Activated CD4-positive, alpha-beta T cell treated with anti-CD3 and anti-CD28 coated beads for 36 hours (primary cell): Measurements from ENCODE around the gene FAM117B. TPM values are rescaled to one million over a fixed set of nuclear protein-coding genes. Genes with fewer than 3 reads are reported as not detected.

Experiments
- ATAC-seq: fragments of 200-7000 bp; cut with Tn5 transposase; one replicate; pipeline ENCODE4 v1.10.0; 2021; ENCODE audit warnings: mild to moderate bottlenecking, moderate library complexity
- CTCF ChIA-PET: fragments of 350-600 bp; sonication (Branson Sonifier 250); formaldehyde crosslinking; loops from one replicate; lab custom pipeline; 2021; ENCODE audit warnings: antibody characterized with exemption; lab: Charles Lee
- POLR2A ChIA-PET: fragments of 350-600 bp; sonication (Branson Sonifier 250); formaldehyde crosslinking; loops from one replicate; lab custom pipeline; 2021; ENCODE audit warnings: antibody characterized with exemption, inconsistent platforms; lab: Charles Lee
- DNase-seq: peaks from one replicate; pipeline ENCODE4 v3.0.0-alpha.2; 2020
- H3K27ac Mint-ChIP-seq: one replicate; pipeline ENCODE4 v1.8.0; 2021; ENCODE audit warnings: mixed read lengths
- H3K27me3 Mint-ChIP-seq: one replicate; pipeline ENCODE4 v1.8.0; 2021; ENCODE audit warnings: mixed read lengths
- H3K36me3 Mint-ChIP-seq: one replicate; pipeline ENCODE4 v1.8.0; 2021; ENCODE audit warnings: low read depth, mixed read lengths
- H3K4me1 Mint-ChIP-seq: one replicate; pipeline ENCODE4 v1.8.0; 2021; ENCODE audit warnings: mixed read lengths
- H3K4me3 Mint-ChIP-seq: one replicate; pipeline ENCODE4 v1.8.0; 2021; ENCODE audit warnings: mild to moderate bottlenecking, moderate library complexity, mixed read lengths
- H3K9me3 Mint-ChIP-seq: one replicate; pipeline ENCODE4 v1.8.0; 2021; ENCODE audit warnings: low read depth, mixed read lengths
- intact Hi-C, 2 experiments: fragments of 100-400 bp; cut with DNase I in 1 of 2; cut with micrococcal nuclease in 1 of 2; formaldehyde crosslinking; loops; one replicate each; pipeline versions ENCODE4 v1.14.2 to v1.15.1; 2022 to 2024; cut with DNase I, micrococcal nuclease
- total RNA-seq, 2 experiments: library from RNA; stranded (reverse); gene quantifications; one replicate each; pipeline ENCODE4 v1.2.3, GENCODE V29; 2021

FAM117B gene
- total RNA-seq, 2 experiments from 2014 or later: 15.3 to 16.6 TPM

GRCh38 chr2:202758128-202758527 lies 123.4 kb downstream of the FAM117B start:
- H3K4me1 Mint-ChIP-seq: peaks cover 44% of the 10 kb centered on the region
- CTCF ChIA-PET: interaction anchor here (1.6 kb wide), 1 partner anchor 11 kb away, joined by 4 read pairs; no protein-coding TSS in a partner anchor
- H3K9me3 Mint-ChIP-seq: peaks cover 4% of the 10 kb centered on the region
- intact Hi-C loops: no loop called here
- DNase-seq: no peak
- no peak for ATAC-seq
- no peaks in the 10 kb centered on the region for H3K27me3 Mint-ChIP-seq
- no peak overlapping the region for H3K4me3 Mint-ChIP-seq
- no peak overlapping the region for H3K27ac Mint-ChIP-seq
- H3K36me3 Mint-ChIP-seq: peaks cover 47% of the 10 kb centered on the region
- POLR2A ChIA-PET: interaction anchor here (0.6 to 1.1 kb wide), 2 partner anchors 22 to 1219 kb away, joined by 3 to 4 read pairs; no protein-coding TSS in a partner anchor

- no peak for ATAC-seq
- Mint-ChIP-seq H3K4me3 (no peak overlapping the region), H3K27ac (peak overlapping the region; percentile 14), H3K27me3 (no peaks in the 10 kb centered on the region), H3K4me1 (peaks cover 44% of the 10 kb centered on the region), H3K36me3 (peaks cover 47% of the 10 kb centered on the region), H3K9me3 (peaks cover 4% of the 10 kb centered on the region)
- intact Hi-C loops: no loop called here
- ChIA-PET CTCF (interaction anchor here (1.6 kb wide), 1 partner anchor 11 kb away, joined by 4 read pairs; no protein-coding TSS in a partner anchor), POLR2A (interaction anchor here (0.6 to 1.1 kb wide), 2 partner anchors 22 to 1219 kb away, joined by 3 to 4 read pairs; no protein-coding TSS in a partner anchor)
- DNase-seq: no peak
Measured at GRCh38 chr2:202758604-202759003, 123.8 kb downstream of the FAM117B start.

- Mint-ChIP-seq H3K9me3 (no peaks in the 10 kb centered on the region), H3K27me3 (no peaks in the 10 kb centered on the region), H3K36me3 (peaks cover 52% of the 10 kb centered on the region), H3K4me3 (no peak overlapping the region), H3K4me1 (peaks cover 42% of the 10 kb centered on the region), H3K27ac (peak overlapping the region; percentile 16)
- intact Hi-C loops: loop anchor here in 1 of 2 experiments (5.0 kb wide), 1 partner anchor 119 kb away; no protein-coding TSS in a partner anchor
- DNase-seq: no peak
- no peak for ATAC-seq
- ChIA-PET CTCF (no interaction called here), POLR2A (interaction anchor here (0.6 kb wide), 1 partner anchor 10 kb away, joined by 5 read pairs; no protein-coding TSS in a partner anchor)
Measured at GRCh38 chr2:202760848-202761247, 126.1 kb downstream of the FAM117B start.

GRCh38 chr2:202762556-202762955 lies 127.8 kb downstream of the FAM117B start:
- DNase-seq (no peak), ATAC-seq (peak; percentile 91)
- POLR2A ChIA-PET: interaction anchor here (0.6 to 1.2 kb wide), 2 partner anchors 11 to 22 kb away, joined by 3 read pairs; no protein-coding TSS in a partner anchor
- Mint-ChIP-seq H3K4me3 (peak overlapping the region; percentile 41), H3K27ac (peak overlapping the region; percentile 89), H3K4me1 (peaks cover 39% of the 10 kb centered on the region), H3K27me3 (no peaks in the 10 kb centered on the region), H3K36me3 (peaks cover 43% of the 10 kb centered on the region), H3K9me3 (no peaks in the 10 kb centered on the region)
- CTCF ChIA-PET: no interaction called here
- intact Hi-C loops: loop anchor here in 1 of 2 experiments (5.0 kb wide), 1 partner anchor 120 kb away; no protein-coding TSS in a partner anchor

GRCh38 chr2:202763916-202764315 lies 129.1 kb downstream of the FAM117B start:
- Mint-ChIP-seq H3K4me3 (no peak overlapping the region), H3K27me3 (no peaks in the 10 kb centered on the region), H3K4me1 (peaks cover 44% of the 10 kb centered on the region), H3K27ac (peak overlapping the region; percentile 89), H3K36me3 (peaks cover 41% of the 10 kb centered on the region), H3K9me3 (no peaks in the 10 kb centered on the region)
- DNase-seq (no peak), ATAC-seq (no peak)
- intact Hi-C loops: loop anchor here in 1 of 2 experiments (5.0 kb wide), 1 partner anchor 122 kb away; no protein-coding TSS in a partner anchor
- CTCF ChIA-PET: interaction anchor here (1.5 kb wide), 1 partner anchor 11 kb away, joined by 7 read pairs; no protein-coding TSS in a partner anchor
- POLR2A ChIA-PET: no interaction called here

GRCh38 chr2:202764991-202765390 lies 130.2 kb downstream of the FAM117B start:
- Mint-ChIP-seq H3K9me3 (no peaks in the 10 kb centered on the region), H3K27me3 (no peaks in the 10 kb centered on the region), H3K4me1 (peaks cover 44% of the 10 kb centered on the region), H3K4me3 (no peak overlapping the region), H3K36me3 (peaks cover 40% of the 10 kb centered on the region), H3K27ac (peak overlapping the region; percentile 21)
- ATAC-seq (no peak), DNase-seq (no peak)
- ChIA-PET POLR2A (no interaction called here), CTCF (interaction anchor here (0.6 to 1.5 kb wide), 3 partner anchors 10 to 283 kb away, joined by 3 to 7 read pairs (median 3); no protein-coding TSS in a partner anchor)
- intact Hi-C loops: loop anchor here in 1 of 2 experiments (5.0 kb wide), 1 partner anchor 123 kb away; no protein-coding TSS in a partner anchor

- Mint-ChIP-seq H3K36me3 (peaks cover 37% of the 10 kb centered on the region), H3K9me3 (no peaks in the 10 kb centered on the region), H3K27ac (no peak overlapping the region), H3K4me3 (no peak overlapping the region), H3K27me3 (no peaks in the 10 kb centered on the region), H3K4me1 (peaks cover 41% of the 10 kb centered on the region)
- POLR2A ChIA-PET: no interaction called here
- intact Hi-C loops: no loop called here
- DNase-seq (no peak), ATAC-seq (no peak)
- CTCF ChIA-PET: interaction anchor here (0.6 to 1.5 kb wide), 3 partner anchors 10 to 284 kb away, joined by 3 to 7 read pairs (median 3); no protein-coding TSS in a partner anchor
Measured at GRCh38 chr2:202765436-202765835, 130.7 kb downstream of the FAM117B start.

- ATAC-seq: no peak
- Mint-ChIP-seq H3K4me1 (peaks cover 19% of the 10 kb centered on the region), H3K27me3 (no peaks in the 10 kb centered on the region), H3K9me3 (no peaks in the 10 kb centered on the region), H3K4me3 (no peak overlapping the region), H3K36me3 (peaks cover 35% of the 10 kb centered on the region), H3K27ac (no peak overlapping the region)
- ChIA-PET POLR2A (no interaction called here), CTCF (no interaction called here)
- DNase-seq: no peak
- intact Hi-C loops: no loop called here
Measured at GRCh38 chr2:202768273-202768672, 133.5 kb downstream of the FAM117B start.

GRCh38 chr2:202769201-202769600 lies 134.4 kb downstream of the FAM117B start:
- H3K27ac Mint-ChIP-seq: no peak overlapping the region
- intact Hi-C loops: no loop called here
- no peaks in the 10 kb centered on the region for H3K9me3 Mint-ChIP-seq
- ATAC-seq (no peak), DNase-seq (no peak)
- ChIA-PET CTCF (interaction anchor here (1.1 to 1.2 kb wide), 2 partner anchors 10 to 99 kb away, joined by 4 read pairs; no protein-coding TSS in a partner anchor), POLR2A (no interaction called here)
- peaks cover 28% of the 10 kb centered on the region for H3K36me3 Mint-ChIP-seq
- H3K4me3 Mint-ChIP-seq: no peak overlapping the region
- no peaks in the 10 kb centered on the region for H3K27me3 Mint-ChIP-seq
- H3K4me1 Mint-ChIP-seq: peaks cover 12% of the 10 kb centered on the region

- H3K27me3 Mint-ChIP-seq: no peaks in the 10 kb centered on the region
- peaks cover 9% of the 10 kb centered on the region for H3K4me1 Mint-ChIP-seq
- no peak overlapping the region for H3K27ac Mint-ChIP-seq
- POLR2A ChIA-PET: no interaction called here
- CTCF ChIA-PET: interaction anchor here (1.0 to 1.7 kb wide), 2 partner anchors 183 to 197 kb away, joined by 3 to 7 read pairs; no protein-coding TSS in a partner anchor
- intact Hi-C loops: no loop called here
- ATAC-seq: no peak
- H3K36me3 Mint-ChIP-seq: peaks cover 29% of the 10 kb centered on the region
- DNase-seq: no peak
- H3K4me3 Mint-ChIP-seq: no peak overlapping the region
- H3K9me3 Mint-ChIP-seq: no peaks in the 10 kb centered on the region
Measured at GRCh38 chr2:202771336-202771735, 136.6 kb downstream of the FAM117B start.

- intact Hi-C loops: no loop called here
- peaks cover 9% of the 10 kb centered on the region for H3K4me1 Mint-ChIP-seq
- H3K4me3 Mint-ChIP-seq: no peak overlapping the region
- ChIA-PET CTCF (interaction anchor here (1.0 to 1.7 kb wide), 2 partner anchors 183 to 198 kb away, joined by 3 to 7 read pairs; no protein-coding TSS in a partner anchor), POLR2A (no interaction called here)
- H3K36me3 Mint-ChIP-seq: peaks cover 29% of the 10 kb centered on the region
- ATAC-seq (no peak), DNase-seq (no peak)
- no peaks in the 10 kb centered on the region for H3K9me3 Mint-ChIP-seq
- H3K27me3 Mint-ChIP-seq: no peaks in the 10 kb centered on the region
- no peak overlapping the region for H3K27ac Mint-ChIP-seq
Measured at GRCh38 chr2:202771741-202772460, 137.1 kb downstream of the FAM117B start.
